Endothelial cell of umbilical vein (primary cell): ENCODE data around the gene KRT3. TPM values are rescaled to one million over a fixed set of nuclear protein-coding genes. Genes with fewer than 3 reads are reported as not detected.

Source experiments
- BruUV-seq: library from RNA; stranded (reverse); fragments of 400-500 nt; replicated peaks from 2 replicates; lab custom pipeline; 2021; lab: Mats Ljungman, UMichigan
- CTCF ChIA-PET: fragments of 300-600, 350-600 bp; sonication (Branson Sonifier 250); formaldehyde crosslinking; loops from one replicate; lab custom pipeline; 2021; ENCODE audit warnings: antibody characterized with exemption, inconsistent platforms; lab: Charles Lee
- POLR2A ChIA-PET: fragments of 300-600, 350-600 bp; sonication (Branson Sonifier 250); formaldehyde crosslinking; loops from one replicate; lab custom pipeline; 2021; ENCODE audit warnings: antibody characterized with exemption, inconsistent platforms; lab: Charles Lee
- DNase-seq: peaks from one replicate; pipeline ENCODE4 v3.0.0-alpha.2; 2011; ENCODE audit warnings: low read depth, low spot score
- FAIRE-seq: peaks from 2 replicates; lab custom pipeline; 2011; peaks lifted over from hg19 to GRCh38; lab: Jason Lieb, UNC
- H2AFZ ChIP-seq: 2 replicates; pipeline ENCODE4 v1.6.0; 2012; ENCODE audit warnings: low read depth, low read length, control low read depth, inconsistent platforms
- H3K27ac ChIP-seq: 2 replicates; pipeline ENCODE4 v1.5.1; 2011; ENCODE audit warnings: low read depth, mild to moderate bottlenecking, control low read depth, low read length, moderate library complexity; ENCODE audit not compliant: insufficient read depth
- H3K27me3 ChIP-seq, 2 experiments: 2 replicates each; pipeline versions ENCODE4 v1.6.0 to v1.6.1; 2011; ENCODE audit warnings: low read length in 2 of 2, mixed read lengths in 1 of 2; ENCODE audit not compliant: control insufficient read depth in 2 of 2, insufficient read depth in 2 of 2
- H3K36me3 ChIP-seq, 2 experiments: 2 replicates in 1 of 2; 3 replicates in 1 of 2; pipeline ENCODE4 v1.5.1; 2011; ENCODE audit warnings: low read length in 2 of 2, mild to moderate bottlenecking in 1 of 2, moderate library complexity in 1 of 2; ENCODE audit not compliant: control insufficient read depth in 2 of 2, insufficient read depth in 2 of 2; ENCODE audit errors: extremely low read depth in 1 of 2
- H3K4me1 ChIP-seq: 3 replicates; pipeline ENCODE4 v1.5.1; 2011; ENCODE audit warnings: mild to moderate bottlenecking, low read length; ENCODE audit not compliant: control insufficient read depth, insufficient read depth; ENCODE audit errors: extremely low read depth
- H3K4me2 ChIP-seq: 2 replicates; pipeline ENCODE4 v1.6.1; 2011; ENCODE audit warnings: low read length, control low read depth, mixed read lengths; ENCODE audit not compliant: insufficient read depth
- H3K4me3 ChIP-seq, 3 experiments: fragments of 200-600 bp in 1 of 3; sonication (generic), shearing (Covaris generic) in 1 of 3; replicated peaks in 1 of 3; 2 replicates each; pipeline ENCODE4 v1.5.1; 2011 to 2016; ENCODE audit warnings: control low read depth in 3 of 3, low read length in 3 of 3, mild to moderate bottlenecking in 2 of 3, inconsistent platforms in 1 of 3, low read depth in 1 of 3, moderate library complexity in 1 of 3; ENCODE audit not compliant: insufficient read depth in 1 of 3
- H3K79me2 ChIP-seq: 2 replicates; pipeline ENCODE4 v1.6.0; 2012; ENCODE audit warnings: low read length, inconsistent platforms; ENCODE audit not compliant: control insufficient read depth, insufficient read depth
- H3K9ac ChIP-seq: replicated peaks from 2 replicates; pipeline ENCODE3; 2011; ENCODE audit warnings: low read length, control low read depth; ENCODE audit not compliant: insufficient read depth; ENCODE audit errors: extremely low read depth
- H3K9me1 ChIP-seq: replicated peaks from 3 replicates; pipeline ENCODE4 v1.6.0; 2011; ENCODE audit warnings: mild to moderate bottlenecking, low read length; ENCODE audit not compliant: control insufficient read depth, insufficient read depth; ENCODE audit errors: extremely low read depth
- H3K9me3 ChIP-seq: replicated peaks from 2 replicates; pipeline ENCODE4 v1.5.1; 2012; ENCODE audit warnings: low read length, inconsistent platforms; ENCODE audit not compliant: control insufficient read depth, insufficient read depth
- H4K20me1 ChIP-seq: replicated peaks from 2 replicates; pipeline ENCODE3; 2011; ENCODE audit warnings: mild to moderate bottlenecking, low read length; ENCODE audit not compliant: control insufficient read depth, insufficient read depth; ENCODE audit errors: extremely low read depth
- CTCF ChIP-seq, 2 donors: IDR thresholded peaks; 1 replicate in 1 of 2; 2 replicates in 1 of 2; pipeline ENCODE4 v1.5.1; 2011; ENCODE audit warnings: low read length in 2 of 2, mild to moderate bottlenecking in 2 of 2, moderate library complexity in 2 of 2, control low read depth in 1 of 2, inconsistent platforms in 1 of 2, low read depth in 1 of 2; ENCODE audit not compliant: insufficient read depth in 1 of 2; ENCODE audit errors: extremely low read depth in 1 of 2
- EZH2 ChIP-seq: IDR thresholded peaks from 2 replicates; pipeline ENCODE4 v1.6.1; 2012; ENCODE audit warnings: borderline replicate concordance, low read depth, mild to moderate bottlenecking, moderate library complexity, low read length, inconsistent platforms; ENCODE audit not compliant: severe bottlenecking
- FOS ChIP-seq: IDR thresholded peaks from 2 replicates; pipeline ENCODE4 v1.6.1; 2011; ENCODE audit warnings: mild to moderate bottlenecking, low read length, moderate library complexity, borderline replicate concordance; ENCODE audit not compliant: insufficient read depth
- GATA2 ChIP-seq: IDR thresholded peaks from 2 replicates; pipeline ENCODE4 v1.7.0; 2011; ENCODE audit warnings: low read depth, mild to moderate bottlenecking, moderate library complexity, mixed read lengths, low read length; ENCODE audit not compliant: insufficient read length, insufficient read depth
- JUN ChIP-seq: IDR thresholded peaks from 2 replicates; pipeline ENCODE4 v1.6.1; 2011; ENCODE audit warnings: borderline replicate concordance, low read depth; ENCODE audit not compliant: insufficient read length, insufficient read depth
- MAX ChIP-seq: IDR thresholded peaks from 2 replicates; pipeline ENCODE4 v1.6.1; 2011; ENCODE audit not compliant: insufficient read depth, insufficient read length
- MYC ChIP-seq: IDR thresholded peaks from one replicate; pipeline ENCODE4 v1.6.1; 2011; ENCODE audit warnings: mild to moderate bottlenecking, low read depth, low read length
- POLR2A ChIP-seq: IDR thresholded peaks from 2 replicates; pipeline ENCODE4 v1.6.1; 2012; ENCODE audit warnings: low read depth, mild to moderate bottlenecking, control low read depth, low read length
- POLR2AphosphoS5 ChIP-seq: IDR thresholded peaks from 2 replicates; pipeline ENCODE4 v1.6.1; 2012; ENCODE audit warnings: low read depth, mild to moderate bottlenecking, control low read depth, low read length, moderate library complexity; ENCODE audit not compliant: insufficient read depth
- dilution Hi-C: fragments of 300-500 bp; cut with MboI; formaldehyde crosslinking; loops from one replicate; pipeline ENCODE4 v1.15.0; 2019; ENCODE audit warnings: low sequenced_read_pairs; ENCODE audit not compliant: extremely low pct_ligation_motif_present
- intact Hi-C: fragments of 100-400 bp; cut with micrococcal nuclease; formaldehyde crosslinking; loops from one replicate; pipeline ENCODE4 v1.10.0; 2022
- polyA plus RNA-seq, 4 experiments: library from polyadenylated mRNA; depleted of rRNA in 3 of 4; stranded (reverse) in 3 of 4; unstranded in 1 of 4; fragments of >200 nt; gene quantifications; 2 replicates each; pipeline versions ENCODE4 v1.2.1 to v1.2.3, GENCODE V29; 2011 to 2012; ENCODE audit warnings: missing spikeins in 1 of 4
- total RNA-seq: library from RNA; stranded (reverse); gene quantifications from 2 replicates; pipeline ENCODE4 v1.2.3, GENCODE V29; 2021

The KRT3 gene
- total and polyA plus RNA-seq, 2 donors (not counting 3 experiments of a cell fraction or from before 2014, with no cell fraction given), result not detected

DNA sequence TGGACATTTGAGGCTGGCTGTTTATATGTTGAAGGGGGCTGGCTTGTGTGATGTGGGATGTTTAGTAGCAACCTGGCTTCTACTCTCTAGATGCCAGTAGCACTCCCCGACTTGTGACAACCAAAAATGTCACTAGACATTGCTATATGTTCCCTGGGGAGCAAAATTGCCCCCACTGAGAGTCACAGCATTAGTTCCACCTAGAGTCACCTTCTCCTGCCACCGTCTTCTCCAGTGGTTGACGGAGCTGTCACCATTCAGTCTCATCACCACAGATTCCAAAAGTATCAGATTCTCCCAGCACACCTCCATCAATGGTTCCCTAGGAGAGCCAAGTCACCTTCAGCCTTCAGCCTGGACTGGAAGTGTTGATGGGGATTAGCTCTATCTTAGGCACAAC, 11.0 kb downstream of the KRT3 start:
- Histone ChIP-seq H2AFZ (no peak overlapping the region), H3K9ac (no peak overlapping the region), H4K20me1 (no peaks in the 10 kb centered on the region), H3K4me1 (no peaks in the 10 kb centered on the region), H3K9me1 (no peaks in the 10 kb centered on the region), H3K27ac (no peak overlapping the region), H3K4me3 (no peak overlapping the region), H3K27me3 (peaks cover 5% of the 10 kb centered on the region in 2 experiments), H3K9me3 (no peaks in the 10 kb centered on the region), H3K4me2 (no peak overlapping the region), H3K79me2 (no peaks in the 10 kb centered on the region), H3K36me3 (no peaks in the 10 kb centered on the region)
- ChIA-PET POLR2A (no interaction called here), CTCF (no interaction called here)
- DNase-seq, result no peak
- intact Hi-C loops (no loop called here), dilution Hi-C loops (no loop called here)
- no TSS peak for BruUV-seq
- no peak for FAIRE-seq
- TF ChIP-seq FOS (no peak), JUN (no peak), CTCF (IDR thresholded peaks at IDR 0.05; ENCODE audit: extremely low read depth in 1 of 2, insufficient read depth in 1 of 2, low read depth in 1 of 2, low read length in 2 of 2) (no peak), MAX (no peak), GATA2 (no peak), POLR2AphosphoS5 (no peak), EZH2 (no peak), POLR2A (no peak), MYC (no peak)
